ENCODE data around the gene FNDC3B.

The FNDC3B gene

GRCh38 chr3:172279191-172279640 is 239.8 kb downstream of the FNDC3B start:
- Mint-ChIP-seq H3K27me3 (no peaks in the 10 kb centered on the region), H3K4me3 (no peak overlapping the region), H3K4me1 (ENCODE audit: low read depth) (no peaks in the 10 kb centered on the region), H3K9me3 (ENCODE audit: low read depth) (no peaks in the 10 kb centered on the region), H3K27ac (no peak overlapping the region), H3K36me3 (peaks cover 8% of the 10 kb centered on the region)

GRCh38 chr3:172279974-172280373 is 240.6 kb downstream of the FNDC3B start:
- Mint-ChIP-seq H3K36me3 (peaks cover 10% of the 10 kb centered on the region), H3K27ac (no peak overlapping the region), H3K27me3 (no peaks in the 10 kb centered on the region), H3K4me3 (no peak overlapping the region), H3K9me3 (ENCODE audit: low read depth) (no peaks in the 10 kb centered on the region), H3K4me1 (ENCODE audit: low read depth) (no peaks in the 10 kb centered on the region)

- no peaks in the 10 kb centered on the region for H3K9me3 Mint-ChIP-seq (ENCODE audit: low read depth)
- peaks cover 12% of the 10 kb centered on the region for H3K36me3 Mint-ChIP-seq
- H3K27ac Mint-ChIP-seq: no peak overlapping the region
- H3K27me3 Mint-ChIP-seq: no peaks in the 10 kb centered on the region
- no peaks in the 10 kb centered on the region for H3K4me1 Mint-ChIP-seq (ENCODE audit: low read depth)
- H3K4me3 Mint-ChIP-seq: no peak overlapping the region
These were observed 241.2 kb downstream of the FNDC3B start for GRCh38 chr3:172280406-172281051.

- Mint-ChIP-seq H3K36me3 (peaks cover 16% of the 10 kb centered on the region), H3K27me3 (no peaks in the 10 kb centered on the region), H3K27ac (no peak overlapping the region), H3K4me3 (no peak overlapping the region), H3K9me3 (ENCODE audit: low read depth) (no peaks in the 10 kb centered on the region), H3K4me1 (ENCODE audit: low read depth) (no peaks in the 10 kb centered on the region)
These were observed 242.5 kb downstream of the FNDC3B start for GRCh38 chr3:172281884-172282283.

GRCh38 chr3:172282850-172283249 is 243.5 kb downstream of the FNDC3B start:
- no peak overlapping the region for H3K4me3 Mint-ChIP-seq
- H3K9me3 Mint-ChIP-seq (ENCODE audit: low read depth): no peaks in the 10 kb centered on the region
- peaks cover 7% of the 10 kb centered on the region for H3K4me1 Mint-ChIP-seq (ENCODE audit: low read depth)
- H3K27ac Mint-ChIP-seq: no peak overlapping the region
- no peaks in the 10 kb centered on the region for H3K27me3 Mint-ChIP-seq
- H3K36me3 Mint-ChIP-seq: peaks cover 19% of the 10 kb centered on the region

GRCh38 chr3:172283841-172284357 is 244.5 kb downstream of the FNDC3B start:
- Mint-ChIP-seq H3K4me1 (ENCODE audit: low read depth) (peaks cover 17% of the 10 kb centered on the region), H3K27me3 (no peaks in the 10 kb centered on the region), H3K27ac (no peak overlapping the region), H3K9me3 (ENCODE audit: low read depth) (no peaks in the 10 kb centered on the region), H3K36me3 (peaks cover 30% of the 10 kb centered on the region), H3K4me3 (no peak overlapping the region)

- Mint-ChIP-seq H3K4me1 (ENCODE audit: low read depth) (peaks cover 20% of the 10 kb centered on the region), H3K4me3 (no peak overlapping the region), H3K36me3 (peaks cover 33% of the 10 kb centered on the region), H3K27ac (no peak overlapping the region), H3K27me3 (no peaks in the 10 kb centered on the region), H3K9me3 (ENCODE audit: low read depth) (no peaks in the 10 kb centered on the region)
These were observed 246.5 kb downstream of the FNDC3B start for GRCh38 chr3:172285844-172286243.

GRCh38 chr3:172286548-172287148 is 247.3 kb downstream of the FNDC3B start:
- Mint-ChIP-seq H3K4me3 (no peak overlapping the region), H3K27ac (no peak overlapping the region), H3K9me3 (ENCODE audit: low read depth) (no peaks in the 10 kb centered on the region), H3K27me3 (no peaks in the 10 kb centered on the region), H3K4me1 (ENCODE audit: low read depth) (peaks cover 20% of the 10 kb centered on the region), H3K36me3 (peaks cover 33% of the 10 kb centered on the region)

GRCh38 chr3:172287937-172288477 is 248.6 kb downstream of the FNDC3B start:
- Mint-ChIP-seq H3K36me3 (peaks cover 32% of the 10 kb centered on the region), H3K27ac (no peak overlapping the region), H3K9me3 (ENCODE audit: low read depth) (no peaks in the 10 kb centered on the region), H3K27me3 (no peaks in the 10 kb centered on the region), H3K4me1 (ENCODE audit: low read depth) (peaks cover 20% of the 10 kb centered on the region), H3K4me3 (no peak overlapping the region)

- Mint-ChIP-seq H3K4me1 (ENCODE audit: low read depth) (peaks cover 20% of the 10 kb centered on the region), H3K4me3 (no peak overlapping the region), H3K27me3 (no peaks in the 10 kb centered on the region), H3K27ac (no peak overlapping the region), H3K9me3 (ENCODE audit: low read depth) (no peaks in the 10 kb centered on the region), H3K36me3 (peaks cover 35% of the 10 kb centered on the region)
These were observed 249.3 kb downstream of the FNDC3B start for GRCh38 chr3:172288651-172289050.

- Mint-ChIP-seq H3K4me1 (ENCODE audit: low read depth) (peaks cover 20% of the 10 kb centered on the region), H3K9me3 (ENCODE audit: low read depth) (no peaks in the 10 kb centered on the region), H3K27me3 (no peaks in the 10 kb centered on the region), H3K4me3 (no peak overlapping the region), H3K27ac (no peak overlapping the region), H3K36me3 (peaks cover 39% of the 10 kb centered on the region)
These were observed 250.2 kb downstream of the FNDC3B start for GRCh38 chr3:172289583-172289982.

GRCh38 chr3:172290457-172290856 is 251.1 kb downstream of the FNDC3B start:
- Mint-ChIP-seq H3K4me3 (no peak overlapping the region), H3K9me3 (ENCODE audit: low read depth) (no peaks in the 10 kb centered on the region), H3K27ac (no peak overlapping the region), H3K36me3 (peaks cover 32% of the 10 kb centered on the region), H3K4me1 (ENCODE audit: low read depth) (peaks cover 20% of the 10 kb centered on the region), H3K27me3 (no peaks in the 10 kb centered on the region)

GRCh38 chr3:172291650-172292049 is 252.3 kb downstream of the FNDC3B start:
- H3K27me3 Mint-ChIP-seq: no peaks in the 10 kb centered on the region
- H3K36me3 Mint-ChIP-seq: peaks cover 36% of the 10 kb centered on the region
- H3K27ac Mint-ChIP-seq: no peak overlapping the region
- H3K4me1 Mint-ChIP-seq (ENCODE audit: low read depth): peaks cover 20% of the 10 kb centered on the region
- no peak overlapping the region for H3K4me3 Mint-ChIP-seq
- no peaks in the 10 kb centered on the region for H3K9me3 Mint-ChIP-seq (ENCODE audit: low read depth)

GRCh38 chr3:172292422-172292821 is 253.0 kb downstream of the FNDC3B start:
- peaks cover 16% of the 10 kb centered on the region for H3K4me1 Mint-ChIP-seq (ENCODE audit: low read depth)
- H3K36me3 Mint-ChIP-seq: peaks cover 31% of the 10 kb centered on the region
- H3K27me3 Mint-ChIP-seq: no peaks in the 10 kb centered on the region
- no peak overlapping the region for H3K4me3 Mint-ChIP-seq
- no peak overlapping the region for H3K27ac Mint-ChIP-seq
- H3K9me3 Mint-ChIP-seq (ENCODE audit: low read depth): no peaks in the 10 kb centered on the region

- Mint-ChIP-seq H3K9me3 (ENCODE audit: low read depth) (no peaks in the 10 kb centered on the region), H3K4me1 (ENCODE audit: low read depth) (peaks cover 10% of the 10 kb centered on the region), H3K4me3 (no peak overlapping the region), H3K36me3 (peaks cover 29% of the 10 kb centered on the region), H3K27ac (no peak overlapping the region), H3K27me3 (no peaks in the 10 kb centered on the region)
These were observed 253.7 kb downstream of the FNDC3B start for GRCh38 chr3:172293093-172293492.
